Measurements from ENCODE around the gene TMC2. TPM values are rescaled to one million over a fixed set of nuclear protein-coding genes. Genes with fewer than 3 reads are reported as not detected.
A peak's percentile ranks its signal among the peaks of the same experiment; 100 is the strongest.
"Not testable (repeated sequence)": the region's sequence is repeated elsewhere in the genome, so short reads cannot be mapped to it uniquely, and the experiment has no call there.

The TMC2 gene
- not detected in 2 replicates for total RNA-seq (2012; rRNA removed)
- polyA plus RNA-seq (2012; rRNA removed) = not detected in 2 replicates
- not detected in 2 replicates for polyA plus RNA-seq (2012; cell fraction: cytosol; rRNA removed)
- not detected in 2 replicates for polyA plus RNA-seq (2012; cell fraction: nucleus; rRNA removed; ENCODE audit: low replicate concordance)
- Bru-seq, nascent RNA = percentile 2 among the genes with signal in this experiment
- percentile 3 among the genes with signal in this experiment for BruChase-seq, experiment 1, labeled RNA remaining after a 6-hour chase
- BruChase-seq, experiment 2, labeled RNA remaining after a 2-hour chase = not detected
- long read RNA-seq = 0 reads

DNA sequence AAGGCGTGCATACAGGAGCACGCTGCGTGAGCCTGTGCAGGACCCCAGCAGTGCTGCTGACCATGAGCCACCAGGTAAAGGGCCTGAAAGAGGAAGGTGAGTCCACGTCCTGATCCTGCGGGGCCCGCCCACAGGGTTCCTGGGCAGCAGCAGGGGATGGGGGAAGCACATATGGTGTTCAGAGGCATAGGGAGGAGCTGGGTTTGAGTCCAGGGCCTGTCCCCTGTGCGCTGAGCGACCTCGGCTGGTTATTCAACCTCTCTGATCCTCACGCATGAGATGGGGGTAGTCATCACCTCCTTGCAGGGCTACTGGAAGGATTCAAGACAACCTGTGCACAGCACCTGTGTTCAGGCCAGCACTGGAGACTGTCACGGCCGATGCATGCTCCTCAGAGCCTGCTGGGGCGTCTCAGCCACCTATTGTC lies at the start of gene TMC2:
TMC2 (plus strand) TSS at position 14 of the 427 bp plus-strand sequence; CDS start at position 63, 49 bp downstream.
- no peak for ATAC-seq (ENCODE audit: low read depth)
- Histone ChIP-seq H3K56ac (ENCODE audit: extremely low read depth, insufficient read depth, low read length) (no peak within 1 kb of the TSS), H4K91ac (ENCODE audit: insufficient read depth, low read depth, low read length) (no peak within 1 kb of the TSS), H3K4me2 (ENCODE audit: low read depth, low read length) (no peak within 1 kb of the TSS), H3K4me1 (ENCODE audit: control insufficient read depth, insufficient read depth, low read length) (no peaks in the 10 kb centered on the region), H3K9me1 (ENCODE audit: insufficient read depth, low read length) (no peaks in the 10 kb centered on the region; the same call in 1 of the 2 replicates), H3K4ac (ENCODE audit: low read depth, low read length) (no peak within 1 kb of the TSS), H2BK15ac (ENCODE audit: low read depth, low read length) (no peak within 1 kb of the TSS), H3K23ac (ENCODE audit: low read depth, low read length) (no peak within 1 kb of the TSS), H3K14ac (replicated peaks; ENCODE audit: low read depth, low read length) (no peak within 1 kb of the TSS), H2AK5ac (ENCODE audit: low read depth, low read length) (no peak within 1 kb of the TSS), H3K36me3 (ENCODE audit: control insufficient read depth, insufficient read depth, low read length) (no peaks in the 10 kb centered on the region), H3K27ac (ENCODE audit: insufficient read depth, low read length) (no peak within 1 kb of the TSS), H2BK20ac (ENCODE audit: low read depth, low read length) (no peak within 1 kb of the TSS), H3K9me3 (ENCODE audit: control insufficient read depth, insufficient read depth, low read length) (no peaks in the 10 kb centered on the region), H2BK120ac (ENCODE audit: low read depth, low read length) (no peak within 1 kb of the TSS), H2AFZ (replicated peaks; ENCODE audit: low read length, poor library complexity) (peak within 1 kb of the TSS; percentile 58), H2AK9ac (replicated peaks; ENCODE audit: low read depth, low read length, poor library complexity) (no peak within 1 kb of the TSS), H3K4me3 (ENCODE audit: insufficient read depth, low read depth, low read length) (no peak within 1 kb of the TSS), H4K5ac (ENCODE audit: low read depth, low read length) (no peak within 1 kb of the TSS), H3K27me3 (ENCODE audit: control insufficient read depth, insufficient read depth, low read length) (peaks cover 59% of the 10 kb centered on the region), H4K8ac (ENCODE audit: low read depth in 2 of 2, low read length in 2 of 2) (no peak within 1 kb of the TSS), H3K79me1 (ENCODE audit: low read depth in 1 of 2, low read length in 2 of 2) (no peaks in the 10 kb centered on the region), H3K18ac (ENCODE audit: low read depth, low read length) (no peak within 1 kb of the TSS), H4K20me1 (ENCODE audit: insufficient read depth, low read length) (no peaks in the 10 kb centered on the region), H3K9ac (ENCODE audit: low read depth, low read length) (no peak within 1 kb of the TSS), H2BK5ac (ENCODE audit: low read depth, low read length, poor library complexity, severe bottlenecking) (no peak within 1 kb of the TSS)
- dilution Hi-C loops (cut with HindIII; ENCODE audit: low sequenced_read_pairs, unreplicated experiment) (no loop called here), in situ Hi-C loops (cut with MboI; ENCODE audit: low sequenced_read_pairs) (no loop called here), intact Hi-C loops (cut with micrococcal nuclease) (loop anchor here (5.0 kb wide), 1 partner anchor 46 kb away; no protein-coding TSS in a partner anchor)
- DNase-seq = no peak
- no TSS peak for BruUV-seq (replicated peaks)
- no peak for TF ChIP-seq MAZ (IDR thresholded peaks at IDR 0.05; ENCODE audit: borderline replicate concordance, low read depth, low read length)
- POLR2A ChIA-PET (ENCODE audit: unreplicated experiment) = no interaction called here
- CTCF ChIA-PET = no interaction called here
- 62% methylated on average over 7 of the region's 13 CpGs; no CpG with 5 or more reads in 1 of the 2 experiments for WGBS, 2 experiments (ENCODE audit: extremely low coverage in 2 of 2, insufficient read length in 1 of 2)

- H4K5ac ChIP-seq (ENCODE audit: low read depth, low read length); DNase-seq; H4K8ac ChIP-seq (ENCODE audit: low read depth in 2 of 2, low read length in 2 of 2); H2BK20ac ChIP-seq (ENCODE audit: low read depth, low read length); H3K27me3 ChIP-seq (ENCODE audit: control insufficient read depth, insufficient read depth, low read length); H2AK5ac ChIP-seq (ENCODE audit: low read depth, low read length); H3K4me3 ChIP-seq (ENCODE audit: insufficient read depth, low read depth, low read length); H2BK15ac ChIP-seq (ENCODE audit: low read depth, low read length); BruUV-seq (replicated peaks); H4K20me1 ChIP-seq (ENCODE audit: insufficient read depth, low read length); POLR2A ChIA-PET (ENCODE audit: unreplicated experiment); H2AK9ac ChIP-seq (replicated peaks; ENCODE audit: low read depth, low read length, poor library complexity); H3K14ac ChIP-seq (replicated peaks; ENCODE audit: low read depth, low read length); H2BK120ac ChIP-seq (ENCODE audit: low read depth, low read length); ATAC-seq (ENCODE audit: low read depth); H2AFZ ChIP-seq (replicated peaks; ENCODE audit: low read length, poor library complexity); H3K4ac ChIP-seq (ENCODE audit: low read depth, low read length); H3K4me1 ChIP-seq (ENCODE audit: control insufficient read depth, insufficient read depth, low read length); H3K4me2 ChIP-seq (ENCODE audit: low read depth, low read length); H4K91ac ChIP-seq (ENCODE audit: insufficient read depth, low read depth, low read length); H3K56ac ChIP-seq (ENCODE audit: extremely low read depth, insufficient read depth, low read length); H3K18ac ChIP-seq (ENCODE audit: low read depth, low read length); H3K27ac ChIP-seq (ENCODE audit: insufficient read depth, low read length); H3K9me3 ChIP-seq (ENCODE audit: control insufficient read depth, insufficient read depth, low read length); CTCF ChIA-PET; intact Hi-C loops (cut with micrococcal nuclease); H3K9me1 ChIP-seq (ENCODE audit: insufficient read depth, low read length); dilution Hi-C loops (cut with HindIII; ENCODE audit: low sequenced_read_pairs, unreplicated experiment); H3K9ac ChIP-seq (ENCODE audit: low read depth, low read length); H3K23ac ChIP-seq (ENCODE audit: low read depth, low read length); H2BK5ac ChIP-seq (ENCODE audit: low read depth, low read length, poor library complexity, severe bottlenecking): not testable (repeated sequence)
- Histone ChIP-seq H3K79me1 (ENCODE audit: low read depth in 1 of 2, low read length in 2 of 2) (peaks cover 8 to 12% of the 10 kb centered on the region in 2 experiments; a peak in 3 of 4 replicates), H3K36me3 (ENCODE audit: control insufficient read depth, insufficient read depth, low read length) (peaks cover 12% of the 10 kb centered on the region)
- WGBS, 2 experiments (ENCODE audit: extremely low coverage in 2 of 2, insufficient read length in 1 of 2) = no CpG with 5 or more reads among the region's 2 CpGs
- in situ Hi-C loops (cut with MboI; ENCODE audit: low sequenced_read_pairs) = loop anchor here (25.0 kb wide), 1 partner anchor 334 kb away; the partner anchor contains the start of genes PCED1A and VPS16
These were observed 33.5 kb upstream of the TMC2 start for GRCh38 chr20:2502808-2503384.
